GM12892 (cell line): ENCODE data around the gene ROR1.

ENCODE experiments used
- POLR2A ChIP-seq: IDR thresholded peaks from 2 replicates; pipeline ENCODE4 v1.6.1; 2011; ENCODE audit warnings: low read depth, low read length, control low read depth
- POLR2AphosphoS5 ChIP-seq: IDR thresholded peaks from 2 replicates; pipeline ENCODE4 v1.6.1; 2011; ENCODE audit warnings: low read depth, low read length, control low read depth
- TAF1 ChIP-seq: IDR thresholded peaks from 2 replicates; pipeline ENCODE4 v1.6.1; 2011; ENCODE audit warnings: low read depth, mild to moderate bottlenecking, control low read depth, low read length, borderline replicate concordance

DNA sequence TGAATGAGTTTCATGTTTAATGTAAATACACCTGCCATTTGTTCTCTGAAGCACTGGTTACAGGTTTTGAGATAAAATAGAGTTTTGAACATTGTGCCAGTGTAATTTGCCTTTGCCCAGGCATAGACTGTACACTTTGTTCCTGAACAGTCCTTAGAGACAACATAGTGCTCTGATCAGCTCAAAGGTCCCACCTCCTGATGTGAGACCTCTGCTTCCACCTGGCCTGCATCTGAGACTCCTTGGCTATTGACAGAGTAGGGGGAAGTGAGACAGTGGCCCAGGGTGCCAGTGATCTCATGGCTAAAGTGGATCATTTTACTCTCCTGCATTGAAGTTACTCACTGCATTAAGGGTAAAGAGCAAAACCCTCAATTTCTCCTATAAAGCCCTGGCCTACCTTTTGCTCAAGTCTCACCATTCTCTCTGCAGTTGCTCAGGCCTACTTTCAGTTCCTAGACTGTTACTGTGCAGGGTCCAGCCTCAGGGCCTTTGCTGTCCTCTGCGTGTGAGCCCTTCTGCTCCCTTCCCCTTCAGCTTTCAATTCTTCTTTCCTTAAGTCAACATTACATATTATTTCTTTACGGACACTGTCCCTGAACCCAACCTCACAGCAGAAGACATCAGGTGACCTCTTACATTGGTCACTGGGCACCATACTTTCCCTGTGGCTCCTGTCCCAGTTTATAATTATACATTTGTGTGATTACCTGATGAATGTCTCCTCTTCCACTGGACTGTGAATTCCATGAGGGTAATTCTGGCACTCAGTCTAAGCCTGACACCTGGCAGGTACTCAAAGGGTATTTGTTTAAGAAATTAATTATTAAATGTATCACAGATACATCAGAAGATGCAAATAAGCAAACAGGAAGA, 142.9 kb downstream of the ROR1 start:
- no peak for TF ChIP-seq POLR2A
- TF ChIP-seq POLR2AphosphoS5 = no peak
- no peak for TF ChIP-seq TAF1
